SK-N-SH treated with all-trans-retinoic acid at 6 μM for 48 hours (cell line): ENCODE data around the gene PIKFYVE.

Source experiments
- ATAC-seq: fragments of 200-7000 bp; cut with Tn5 transposase; 3 replicates; pipeline ENCODE4 v1.9.1; 2020; ENCODE audit warnings: mild to moderate bottlenecking, moderate library complexity
- ARNTL ChIP-seq: fragments of 450-650 bp; formaldehyde crosslinking; IDR thresholded peaks from 2 replicates; pipeline ENCODE4 v1.5.0; 2020; ENCODE audit warnings: low read depth, mild to moderate bottlenecking, moderate library complexity, borderline replicate concordance
- BACH2 ChIP-seq: fragments of 250-450 bp; sonication (Bioruptor Pico); IDR thresholded peaks from 2 replicates; pipeline ENCODE4 v1.9.0; 2021; ENCODE audit warnings: mild to moderate bottlenecking, borderline replicate concordance
- CREB5 ChIP-seq: fragments of 250-450 bp; sonication (Bioruptor Pico); IDR thresholded peaks from 2 replicates; pipeline ENCODE4 v1.5.1; 2020; ENCODE audit warnings: low read depth, mild to moderate bottlenecking, moderate library complexity
- CSDC2 ChIP-seq: fragments of 250-450 bp; sonication (Bioruptor Pico); IDR thresholded peaks from 2 replicates; pipeline ENCODE4 v1.5.0; 2020; ENCODE audit warnings: mild to moderate bottlenecking, moderate library complexity
- ESRRG ChIP-seq: fragments of 250-450 bp; sonication (Bioruptor Pico); IDR thresholded peaks from 2 replicates; pipeline ENCODE4 v1.6.1; 2021; ENCODE audit warnings: mild to moderate bottlenecking
- GLIS3 ChIP-seq: fragments of 250-450 bp; sonication (Bioruptor Pico); IDR thresholded peaks from 2 replicates; pipeline ENCODE4 v1.5.0; 2020; ENCODE audit warnings: mild to moderate bottlenecking, moderate library complexity
- ISL1 ChIP-seq: fragments of 250-450 bp; sonication (Bioruptor Pico); IDR thresholded peaks from 2 replicates; pipeline ENCODE4 v2.1.2; 2022; ENCODE audit warnings: mild to moderate bottlenecking, moderate library complexity
- OSR1 ChIP-seq: fragments of 250-450 bp; sonication (Bioruptor Pico); IDR thresholded peaks from 2 replicates; pipeline ENCODE4 v1.8.0; 2022; ENCODE audit warnings: moderate library complexity, mild to moderate bottlenecking, inconsistent platforms
- PPARA ChIP-seq: fragments of 250-450 bp; sonication (Bioruptor Pico); IDR thresholded peaks from 2 replicates; pipeline ENCODE4 v1.5.0; 2020; ENCODE audit warnings: mild to moderate bottlenecking, borderline replicate concordance
- RARB ChIP-seq: fragments of 250-450 bp; sonication (Bioruptor Pico); IDR thresholded peaks from 2 replicates; pipeline ENCODE4 v1.8.0; 2021; ENCODE audit warnings: mild to moderate bottlenecking, moderate library complexity
- SNAI2 ChIP-seq: fragments of 250-450 bp; sonication (Bioruptor Pico); IDR thresholded peaks from 2 replicates; pipeline ENCODE4 v1.5.0; 2020; ENCODE audit warnings: mild to moderate bottlenecking, moderate library complexity
- TCF4 ChIP-seq: fragments of 250-450 bp; sonication (Bioruptor Pico); IDR thresholded peaks from 2 replicates; pipeline ENCODE4 v1.8.0; 2021; ENCODE audit warnings: mild to moderate bottlenecking, moderate library complexity, borderline replicate concordance
- TOX ChIP-seq: fragments of 250-450 bp; sonication (Bioruptor Pico); IDR thresholded peaks from 2 replicates; pipeline ENCODE4 v1.8.0; 2021; ENCODE audit warnings: mild to moderate bottlenecking, moderate library complexity, borderline replicate concordance
- TSHZ2 ChIP-seq: fragments of 250-450 bp; sonication (Bioruptor Pico); IDR thresholded peaks from 2 replicates; pipeline ENCODE4 v1.5.0; 2020; ENCODE audit warnings: mild to moderate bottlenecking, moderate library complexity
- ZC3H10 ChIP-seq: fragments of 250-450 bp; sonication (Bioruptor Pico); IDR thresholded peaks from 2 replicates; pipeline ENCODE4 v1.5.1; 2021; ENCODE audit warnings: mild to moderate bottlenecking, moderate library complexity
- ZFP3 ChIP-seq: fragments of 250-450 bp; sonication (Bioruptor Pico); IDR thresholded peaks from 2 replicates; pipeline ENCODE4 v1.5.0; 2020; ENCODE audit warnings: mild to moderate bottlenecking, moderate library complexity
- ZFP30 ChIP-seq: fragments of 450-650 bp; formaldehyde crosslinking; IDR thresholded peaks from 2 replicates; pipeline ENCODE4 v1.5.0; 2022; ENCODE audit warnings: mild to moderate bottlenecking, moderate library complexity
- ZNF565 ChIP-seq: fragments of 450-650 bp; formaldehyde crosslinking; conservative IDR thresholded peaks from 2 replicates; pipeline ENCODE4 v1.5.0; 2020; ENCODE audit warnings: low read depth, mild to moderate bottlenecking, moderate library complexity
- ZNF70 ChIP-seq: fragments of 450-650 bp; formaldehyde crosslinking; IDR thresholded peaks from 2 replicates; pipeline ENCODE4 v1.5.0; 2020; ENCODE audit warnings: mild to moderate bottlenecking, moderate library complexity
- ZNF8 ChIP-seq: fragments of 450-650 bp; formaldehyde crosslinking; IDR thresholded peaks from 2 replicates; pipeline ENCODE4 v1.5.0; 2020; ENCODE audit warnings: mild to moderate bottlenecking, moderate library complexity
- TF ChIP-seq, protein P1 (sequence below): fragments of 250-450 bp; sonication (Bioruptor Pico); IDR thresholded peaks from 2 replicates; pipeline ENCODE4 v1.8.0; 2020; ENCODE audit warnings: mild to moderate bottlenecking, moderate library complexity, borderline replicate concordance
- TF ChIP-seq, protein P2 (sequence below): fragments of 250-450 bp; sonication (Bioruptor Pico); IDR thresholded peaks from 2 replicates; pipeline ENCODE4 v1.5.1; 2021; ENCODE audit warnings: mild to moderate bottlenecking, moderate library complexity
- TF ChIP-seq, protein P3 (sequence below): fragments of 250-450 bp; sonication (Bioruptor Pico); IDR thresholded peaks from 2 replicates; pipeline ENCODE4 v1.8.0; 2021; ENCODE audit warnings: low read depth, mild to moderate bottlenecking, moderate library complexity, borderline replicate concordance

Gene PIKFYVE

DNA sequence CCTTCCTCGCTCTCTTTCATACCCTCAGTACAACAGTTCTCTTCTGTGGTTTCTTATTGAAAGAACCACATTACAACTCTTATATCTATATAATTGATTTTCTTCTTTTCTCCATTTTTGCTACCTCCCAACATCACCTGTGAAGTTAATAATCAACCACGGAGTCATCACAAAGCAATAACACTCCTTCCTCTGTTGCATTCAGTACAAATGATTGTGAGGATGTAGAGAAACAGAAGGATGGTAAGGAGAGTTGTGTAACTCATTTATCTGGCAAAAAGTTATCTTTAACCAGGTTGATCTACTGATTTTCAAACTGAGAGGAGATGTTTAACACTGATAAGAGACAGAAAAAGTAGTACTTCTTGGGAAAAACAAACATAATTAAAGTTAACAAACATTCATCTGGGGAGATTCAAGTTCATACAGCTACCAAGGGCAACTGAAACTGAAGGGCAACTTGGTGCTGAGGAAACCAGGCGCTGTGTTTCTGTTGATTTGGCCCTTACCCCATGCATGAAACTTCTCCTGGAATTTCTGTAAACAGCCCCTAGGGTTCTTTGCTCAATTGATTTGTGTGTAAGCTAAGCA lies 25.3 kb upstream of the PIKFYVE start:
- no peak for ATAC-seq
- TF ChIP-seq BACH2 (CRISPR knock-in tag), result no peak
- no peak for TF ChIP-seq TSHZ2 (CRISPR knock-in tag)
- no peak for TF ChIP-seq TOX (CRISPR knock-in tag)
- TF ChIP-seq PPARA (CRISPR knock-in tag), result no peak
- TF ChIP-seq ZFP3, result no peak
- TF ChIP-seq ISL1, result no peak
- no peak for TF ChIP-seq ZNF8
- TF ChIP-seq ARNTL (CRISPR knock-in tag), result no peak
- no peak for TF ChIP-seq CREB5
- no peak for TF ChIP-seq ZNF70 (CRISPR knock-in tag)
- TF ChIP-seq ZC3H10 (CRISPR knock-in tag), result no peak
- no peak for TF ChIP-seq OSR1 (CRISPR knock-in tag)
- no peak for TF ChIP-seq GLIS3 (CRISPR knock-in tag)
- TF ChIP-seq, protein P1, sequence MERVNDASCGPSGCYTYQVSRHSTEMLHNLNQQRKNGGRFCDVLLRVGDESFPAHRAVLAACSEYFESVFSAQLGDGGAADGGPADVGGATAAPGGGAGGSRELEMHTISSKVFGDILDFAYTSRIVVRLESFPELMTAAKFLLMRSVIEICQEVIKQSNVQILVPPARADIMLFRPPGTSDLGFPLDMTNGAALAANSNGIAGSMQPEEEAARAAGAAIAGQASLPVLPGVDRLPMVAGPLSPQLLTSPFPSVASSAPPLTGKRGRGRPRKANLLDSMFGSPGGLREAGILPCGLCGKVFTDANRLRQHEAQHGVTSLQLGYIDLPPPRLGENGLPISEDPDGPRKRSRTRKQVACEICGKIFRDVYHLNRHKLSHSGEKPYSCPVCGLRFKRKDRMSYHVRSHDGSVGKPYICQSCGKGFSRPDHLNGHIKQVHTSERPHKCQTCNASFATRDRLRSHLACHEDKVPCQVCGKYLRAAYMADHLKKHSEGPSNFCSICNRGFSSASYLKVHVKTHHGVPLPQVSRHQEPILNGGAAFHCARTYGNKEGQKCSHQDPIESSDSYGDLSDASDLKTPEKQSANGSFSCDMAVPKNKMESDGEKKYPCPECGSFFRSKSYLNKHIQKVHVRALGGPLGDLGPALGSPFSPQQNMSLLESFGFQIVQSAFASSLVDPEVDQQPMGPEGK (CRISPR knock-in tag), result no peak
- no peak for TF ChIP-seq ESRRG (CRISPR knock-in tag)

- TF ChIP-seq SNAI2 (CRISPR knock-in tag), result no peak
- no peak for TF ChIP-seq ZNF8
- no peak for TF ChIP-seq TCF4
- TF ChIP-seq OSR1 (CRISPR knock-in tag), result no peak
- TF ChIP-seq GLIS3 (CRISPR knock-in tag), result no peak
- TF ChIP-seq, protein P2, sequence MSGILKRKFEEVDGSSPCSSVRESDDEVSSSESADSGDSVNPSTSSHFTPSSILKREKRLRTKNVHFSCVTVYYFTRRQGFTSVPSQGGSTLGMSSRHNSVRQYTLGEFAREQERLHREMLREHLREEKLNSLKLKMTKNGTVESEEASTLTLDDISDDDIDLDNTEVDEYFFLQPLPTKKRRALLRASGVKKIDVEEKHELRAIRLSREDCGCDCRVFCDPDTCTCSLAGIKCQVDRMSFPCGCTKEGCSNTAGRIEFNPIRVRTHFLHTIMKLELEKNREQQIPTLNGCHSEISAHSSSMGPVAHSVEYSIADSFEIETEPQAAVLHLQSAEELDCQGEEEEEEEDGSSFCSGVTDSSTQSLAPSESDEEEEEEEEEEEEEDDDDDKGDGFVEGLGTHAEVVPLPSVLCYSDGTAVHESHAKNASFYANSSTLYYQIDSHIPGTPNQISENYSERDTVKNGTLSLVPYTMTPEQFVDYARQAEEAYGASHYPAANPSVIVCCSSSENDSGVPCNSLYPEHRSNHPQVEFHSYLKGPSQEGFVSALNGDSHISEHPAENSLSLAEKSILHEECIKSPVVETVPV (CRISPR knock-in tag), result no peak
- no peak for TF ChIP-seq CREB5
- no peak for TF ChIP-seq TOX (CRISPR knock-in tag)
These were observed 21.6 kb upstream of the PIKFYVE start for GRCh38 chr2:208244422-208244821.

DNA sequence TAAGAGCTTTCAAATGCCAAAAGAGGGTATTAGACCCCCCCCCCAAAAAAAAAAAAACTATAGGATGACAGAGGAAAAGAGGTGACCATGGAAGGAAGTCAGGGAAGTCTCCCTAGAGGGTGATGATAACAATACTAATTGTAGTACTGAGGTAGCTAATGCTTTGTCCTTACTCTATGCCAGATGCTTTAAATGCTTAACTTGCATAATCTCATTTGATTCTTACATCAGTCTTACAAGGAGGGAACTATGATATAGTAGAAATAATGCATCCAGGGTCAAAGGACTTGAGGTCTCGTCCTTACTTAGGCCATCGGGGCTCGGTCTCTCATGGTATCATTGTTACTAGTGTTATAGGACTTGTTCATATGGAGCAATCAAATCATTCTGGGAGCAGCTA lies 20.3 kb upstream of the PIKFYVE start:
- TF ChIP-seq CSDC2 (CRISPR knock-in tag) (no peak), ZFP30 (CRISPR knock-in tag) (no peak), PPARA (CRISPR knock-in tag) (no peak), ZNF8 (no peak), TOX (CRISPR knock-in tag) (no peak), RARB (CRISPR knock-in tag) (no peak), ESRRG (CRISPR knock-in tag) (no peak), ARNTL (CRISPR knock-in tag) (no peak), ZNF565 (CRISPR knock-in tag) (no peak), GLIS3 (CRISPR knock-in tag) (no peak), ZC3H10 (CRISPR knock-in tag) (no peak), ISL1 (no peak), CREB5 (no peak), BACH2 (CRISPR knock-in tag) (no peak), SNAI2 (CRISPR knock-in tag) (no peak), TCF4 (no peak), OSR1 (CRISPR knock-in tag) (no peak)
- TF ChIP-seq, protein P3, sequence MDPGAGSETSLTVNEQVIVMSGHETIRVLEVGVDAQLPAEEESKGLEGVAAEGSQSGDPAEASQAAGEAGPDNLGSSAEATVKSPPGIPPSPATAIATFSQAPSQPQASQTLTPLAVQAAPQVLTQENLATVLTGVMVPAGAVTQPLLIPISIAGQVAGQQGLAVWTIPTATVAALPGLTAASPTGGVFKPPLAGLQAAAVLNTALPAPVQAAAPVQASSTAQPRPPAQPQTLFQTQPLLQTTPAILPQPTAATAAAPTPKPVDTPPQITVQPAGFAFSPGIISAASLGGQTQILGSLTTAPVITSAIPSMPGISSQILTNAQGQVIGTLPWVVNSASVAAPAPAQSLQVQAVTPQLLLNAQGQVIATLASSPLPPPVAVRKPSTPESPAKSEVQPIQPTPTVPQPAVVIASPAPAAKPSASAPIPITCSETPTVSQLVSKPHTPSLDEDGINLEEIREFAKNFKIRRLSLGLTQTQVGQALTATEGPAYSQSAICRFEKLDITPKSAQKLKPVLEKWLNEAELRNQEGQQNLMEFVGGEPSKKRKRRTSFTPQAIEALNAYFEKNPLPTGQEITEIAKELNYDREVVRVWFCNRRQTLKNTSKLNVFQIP (CRISPR knock-in tag), result no peak
- TF ChIP-seq, protein P2 (CRISPR knock-in tag), result no peak
- no peak for ATAC-seq

More at GRCh38 chr2:208244422-208244821, 21.6 kb upstream of the PIKFYVE start:
- ATAC-seq, result no peak
